ENCODE measurements around the gene PEX11A.
A peak's percentile ranks its signal among the peaks of the same experiment; 100 is the strongest.

Gene PEX11A

DNA sequence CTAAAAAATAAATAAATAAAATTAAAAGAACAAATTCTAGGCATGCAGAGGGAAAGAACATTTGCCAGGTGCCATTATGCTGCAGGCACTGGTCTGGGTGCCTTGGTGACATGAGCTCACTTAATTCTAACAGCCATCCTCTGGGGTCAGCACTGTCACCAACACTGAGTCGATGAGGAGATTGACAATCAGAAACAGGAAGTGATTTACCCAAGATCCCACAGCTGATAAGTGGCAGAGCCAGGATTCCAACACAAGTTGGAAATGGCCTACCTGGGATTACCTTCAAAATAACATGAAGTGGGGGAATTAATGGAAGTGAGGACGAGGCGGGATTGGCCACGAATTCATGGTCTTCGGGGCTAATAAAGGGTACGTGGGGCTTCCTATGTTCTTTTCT is 14.9 kb downstream of the PEX11A start:
- DNase-seq (ENCODE audit: low spot score) = no peak

DNA sequence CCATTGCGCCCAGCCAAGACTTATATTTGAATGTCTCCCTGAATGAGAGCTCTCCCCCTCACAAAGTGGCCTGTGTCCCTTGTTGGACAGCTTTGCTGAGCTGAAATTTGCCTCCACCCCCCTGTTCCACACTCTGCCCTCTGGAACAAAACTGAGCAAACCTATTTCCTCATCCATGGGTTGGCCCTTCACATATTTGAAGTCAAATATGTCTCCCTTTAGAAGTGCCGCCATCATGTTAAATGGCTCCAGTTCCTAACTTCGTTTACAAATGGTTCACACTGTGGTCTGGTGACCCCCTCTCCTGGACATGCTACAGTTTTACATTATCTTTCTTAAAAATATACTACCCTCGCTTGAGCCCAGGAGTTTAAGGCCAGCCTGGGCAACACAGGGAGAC is 16.0 kb downstream of the PEX11A start:
- DNase-seq (ENCODE audit: low spot score) = no peak

DNA sequence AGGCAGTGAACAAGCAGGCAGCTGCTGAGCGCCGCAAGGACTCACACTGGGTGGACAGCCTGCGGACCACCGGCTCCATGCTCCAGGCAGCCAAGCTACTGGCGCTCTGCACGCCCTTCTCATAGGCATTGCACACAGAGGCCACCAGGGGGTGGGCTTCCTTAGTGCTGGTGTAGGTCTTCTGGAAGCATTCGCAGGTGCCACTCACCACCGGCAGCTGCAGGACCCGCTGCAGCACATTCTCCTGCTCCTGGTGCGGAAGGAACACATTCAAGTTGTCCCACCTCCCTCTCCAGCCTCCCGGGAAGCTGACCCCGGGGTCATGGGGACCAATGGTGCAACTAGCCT is 17.4 kb downstream of the PEX11A start:
- no peak for DNase-seq (ENCODE audit: low spot score)

DNA sequence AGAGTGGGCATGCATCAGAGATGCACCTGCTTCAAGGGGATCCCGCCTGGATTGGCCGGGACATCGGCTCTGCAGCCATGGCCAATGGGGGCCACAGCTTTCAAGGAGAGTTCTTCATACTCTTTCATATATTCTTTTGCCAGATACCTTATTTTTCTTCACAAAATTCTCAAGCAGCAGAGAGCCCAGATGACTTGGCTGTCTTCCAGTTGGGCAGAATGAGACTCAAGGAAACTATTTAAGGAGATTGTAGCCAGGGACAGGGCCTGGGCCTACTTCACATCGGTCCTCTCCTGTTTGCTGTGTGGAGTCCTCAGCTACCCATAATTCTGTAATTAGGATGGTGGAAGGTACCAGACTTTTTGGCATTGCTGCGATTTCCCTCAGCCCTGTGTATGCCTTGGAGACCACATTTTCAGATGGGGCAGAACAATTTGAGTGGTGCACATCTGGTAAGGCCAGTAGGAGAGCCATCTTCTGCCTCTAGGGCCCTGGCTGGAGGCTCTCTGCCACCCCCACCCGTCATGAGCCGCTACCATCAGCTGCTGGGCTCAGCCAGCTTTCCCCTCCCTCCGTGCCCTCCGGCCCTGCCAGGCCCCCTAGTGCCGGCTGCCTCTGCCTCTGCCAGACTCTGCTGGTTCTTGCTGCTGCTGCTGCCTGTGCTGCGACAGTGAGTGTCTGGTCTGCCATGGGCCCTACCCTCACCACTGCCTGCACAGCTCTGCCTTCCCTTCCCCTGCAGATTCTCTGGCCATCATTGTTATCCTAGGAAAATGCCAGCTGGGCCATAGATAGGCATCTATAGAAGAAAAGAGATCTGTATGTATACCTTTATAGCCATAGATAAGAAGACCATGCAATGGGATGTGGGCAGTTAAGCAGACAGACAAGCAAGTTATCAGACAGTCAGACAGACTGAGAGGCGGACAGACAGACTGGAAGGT is 18.1 kb downstream of the PEX11A start:
- no peak for DNase-seq (ENCODE audit: low spot score)

DNA sequence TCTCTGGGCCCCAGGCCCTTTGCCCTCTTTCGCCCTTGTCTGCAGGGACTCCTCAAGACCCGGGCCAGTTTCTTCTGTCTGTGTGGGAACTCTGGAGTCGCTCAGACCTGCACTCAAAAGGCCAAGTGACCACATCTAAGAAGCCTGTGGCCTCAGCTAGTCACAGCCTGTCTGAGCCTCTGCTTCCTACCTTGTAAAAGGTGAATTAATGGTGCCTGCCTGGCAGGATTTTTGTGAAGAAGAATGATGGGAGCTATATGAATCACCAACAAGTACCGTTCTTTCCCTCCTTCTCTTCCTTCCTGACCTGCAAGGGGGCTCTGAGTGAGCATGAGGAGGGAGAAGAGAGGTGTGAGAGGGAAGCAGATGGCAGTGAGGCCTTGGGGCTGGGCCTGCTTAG is 18.9 kb downstream of the PEX11A start:
- no peak for DNase-seq (ENCODE audit: low spot score)

DNA sequence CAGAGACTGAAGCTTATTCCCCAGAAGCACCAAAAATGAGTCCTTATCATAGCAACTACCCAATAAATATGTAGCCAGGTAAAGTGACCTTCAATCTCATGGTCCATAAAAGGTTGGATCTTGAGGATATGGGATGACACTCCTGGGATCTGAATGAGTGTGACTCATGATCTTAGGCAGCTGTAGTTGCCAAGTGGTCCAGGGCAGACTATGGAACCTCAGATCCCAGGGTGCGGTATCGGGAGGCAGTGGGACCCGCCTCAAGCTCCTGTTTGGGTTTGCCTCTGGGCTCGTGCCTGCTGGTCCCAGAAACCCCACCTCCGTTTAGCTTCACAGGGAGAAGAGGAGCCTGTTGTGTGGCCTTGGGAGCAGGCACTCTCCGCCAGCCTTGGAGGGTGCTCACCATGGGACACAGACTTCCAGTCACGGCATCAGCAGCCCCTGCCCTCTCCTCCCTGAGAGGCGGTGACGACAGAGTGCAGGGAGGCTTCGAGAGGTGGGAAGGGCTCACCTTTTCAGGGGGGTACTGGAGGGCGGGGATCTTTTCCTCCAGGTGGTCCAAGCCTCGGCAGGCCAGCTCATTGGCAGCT is 19.5 kb downstream of the PEX11A start:
- no peak for DNase-seq (ENCODE audit: low spot score)

DNA sequence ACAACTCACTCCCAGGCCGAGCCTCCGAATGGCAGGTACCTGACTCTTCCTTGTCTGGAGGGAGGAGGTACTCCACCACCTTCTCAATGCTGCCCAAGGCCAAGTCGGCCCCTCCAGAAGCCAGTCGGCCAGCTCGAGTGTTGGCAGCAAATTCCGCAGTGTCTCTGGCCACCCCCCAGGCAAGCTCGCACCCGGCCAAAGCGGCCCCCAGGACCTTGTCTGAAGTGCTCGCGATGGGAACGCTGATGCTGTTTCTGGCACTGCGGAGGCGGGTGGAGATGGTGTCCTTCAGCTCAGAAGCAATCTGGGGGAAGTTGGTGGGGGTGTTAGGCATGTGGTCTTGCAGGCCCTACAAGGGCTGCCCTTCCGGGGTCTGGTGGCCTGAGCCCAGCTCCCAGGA is 20.6 kb downstream of the PEX11A start:
- no peak for DNase-seq (ENCODE audit: low spot score)

DNA sequence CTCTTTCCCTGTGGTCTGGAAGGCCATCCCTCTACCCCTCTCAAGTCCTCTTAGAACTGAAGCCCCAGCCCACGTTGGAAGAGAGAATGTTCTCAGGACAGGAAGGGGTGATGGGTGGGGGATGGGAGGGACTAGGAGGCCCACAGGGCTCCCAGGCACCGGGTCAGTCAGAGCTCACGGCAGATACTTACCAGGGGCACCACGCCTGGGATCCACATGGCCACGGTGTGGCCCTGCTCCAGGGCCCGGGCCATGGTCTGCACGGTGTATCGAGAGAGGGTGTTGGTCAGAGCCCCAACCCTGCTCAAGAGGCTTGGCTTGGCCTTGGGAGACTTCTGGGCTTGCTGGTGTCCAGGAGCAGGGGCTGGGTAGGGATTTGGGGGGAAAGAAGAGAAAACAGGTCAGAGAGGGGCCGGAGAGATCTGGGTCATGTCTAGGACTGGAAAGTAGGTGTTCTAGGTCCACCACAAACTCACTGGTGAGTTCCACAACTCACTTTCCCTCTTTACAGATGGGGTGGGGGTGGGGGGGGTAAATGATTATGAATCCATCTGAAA is 21.2 kb downstream of the PEX11A start:
- no peak for DNase-seq (ENCODE audit: low spot score)

DNA sequence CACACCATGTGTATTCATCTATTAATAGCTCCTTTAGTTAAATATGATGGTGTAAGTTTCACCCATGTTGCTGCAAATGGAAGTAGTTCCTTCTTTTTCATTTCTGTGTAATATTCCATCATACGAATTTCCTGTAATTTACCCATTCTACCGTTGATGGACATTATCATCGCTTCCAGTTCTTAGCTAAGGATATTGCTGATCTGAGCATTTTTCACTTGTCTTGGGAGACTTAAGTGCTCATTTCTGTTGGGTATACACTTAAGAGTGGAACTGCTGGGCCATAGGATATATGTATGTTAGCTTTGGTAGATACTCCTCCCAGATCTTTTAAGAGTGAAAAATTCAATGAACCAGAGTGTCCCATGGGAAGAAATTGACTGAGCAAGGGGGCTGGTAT is 22.4 kb downstream of the PEX11A start:
- DNase-seq (ENCODE audit: low spot score) = no peak

DNA sequence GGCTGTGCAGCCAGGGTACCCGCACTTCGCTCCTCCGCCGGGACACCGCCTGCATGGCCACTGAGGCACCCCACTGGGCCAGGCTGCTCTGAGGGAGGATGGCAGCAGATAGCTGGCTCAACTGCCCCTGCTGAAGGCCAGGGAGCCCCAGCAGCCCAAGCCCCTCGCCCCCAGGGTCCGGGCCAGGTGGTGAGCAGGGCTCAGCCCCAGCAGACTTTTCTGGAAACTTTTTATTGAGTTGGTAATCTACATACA is 22.9 kb downstream of the PEX11A start:
- DNase-seq (ENCODE audit: low spot score) = no peak

DNA sequence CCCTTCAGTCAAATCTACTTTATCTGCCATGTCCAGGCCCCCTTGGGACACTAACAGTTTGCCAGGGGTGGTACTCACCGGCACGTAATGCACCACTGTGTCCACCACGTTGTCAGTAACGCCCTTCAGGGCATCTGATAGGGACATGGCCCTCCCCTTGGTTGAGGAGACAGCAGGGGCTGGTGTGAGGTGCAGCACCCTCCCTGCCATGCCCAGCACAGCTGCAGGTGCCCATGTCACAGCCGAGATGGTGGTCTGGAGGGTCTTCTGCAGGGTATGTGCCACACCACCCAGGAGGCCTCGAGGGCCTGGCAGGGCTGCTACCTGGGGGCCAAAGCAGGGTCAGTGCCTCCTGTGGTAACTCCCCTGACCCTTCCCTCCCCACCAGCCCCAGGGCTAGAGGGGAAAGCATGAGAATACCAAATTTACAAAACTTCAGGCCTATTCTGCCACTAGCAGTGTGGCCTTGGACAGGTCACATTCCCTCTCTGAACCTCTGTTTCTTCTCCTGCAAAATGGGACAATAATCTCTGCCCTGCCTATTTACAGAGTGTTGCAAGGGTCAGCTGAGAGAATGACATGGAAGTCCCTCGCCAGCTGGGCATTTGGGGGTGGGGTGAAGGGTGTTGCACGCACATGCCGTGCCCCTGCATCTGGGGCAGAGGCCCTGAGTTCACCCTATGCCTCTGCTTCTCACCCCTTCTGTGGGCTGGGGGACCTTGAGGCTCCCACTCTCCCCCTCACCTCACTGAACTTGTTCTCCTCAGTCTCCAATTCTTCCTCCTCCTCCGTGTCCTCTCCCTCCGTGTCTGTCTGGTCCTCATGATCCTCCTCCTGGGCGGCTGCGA is 23.5 kb downstream of the PEX11A start:
- no peak for DNase-seq (ENCODE audit: low spot score)

DNA sequence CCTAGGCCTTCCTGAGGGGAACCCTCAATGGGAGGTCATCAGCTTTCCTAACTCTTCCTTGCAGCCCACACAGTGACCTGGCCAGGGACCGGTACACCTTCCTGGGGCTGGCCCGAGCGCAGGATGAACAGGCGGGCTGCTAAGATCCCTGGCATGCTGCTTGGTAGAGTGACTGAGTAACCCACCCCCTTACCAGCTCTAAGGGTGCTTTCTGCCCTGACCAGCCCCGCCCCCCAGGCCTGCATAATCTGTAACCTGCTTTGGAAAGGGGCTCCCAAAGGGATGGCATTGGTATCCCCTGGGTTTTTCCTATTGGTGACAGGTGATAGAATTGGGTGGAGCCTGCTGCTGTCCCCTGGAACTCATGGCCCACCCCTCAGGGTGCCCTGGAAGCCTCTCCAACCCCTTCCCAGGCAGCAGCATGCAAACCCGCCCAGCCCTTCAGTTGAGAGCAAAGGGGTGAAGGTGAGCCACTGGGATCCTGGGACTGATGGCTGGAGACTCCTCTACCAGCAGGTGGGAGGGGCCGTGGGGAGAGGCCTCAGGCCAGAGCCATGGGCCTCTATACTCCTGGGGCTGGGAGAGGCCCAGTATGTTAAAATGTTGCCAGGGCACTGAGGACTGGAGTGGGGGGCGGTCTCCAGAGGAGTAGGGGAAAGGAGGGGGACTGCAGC is 24.2 kb downstream of the PEX11A start:
- no peak for DNase-seq (ENCODE audit: low spot score)

DNA sequence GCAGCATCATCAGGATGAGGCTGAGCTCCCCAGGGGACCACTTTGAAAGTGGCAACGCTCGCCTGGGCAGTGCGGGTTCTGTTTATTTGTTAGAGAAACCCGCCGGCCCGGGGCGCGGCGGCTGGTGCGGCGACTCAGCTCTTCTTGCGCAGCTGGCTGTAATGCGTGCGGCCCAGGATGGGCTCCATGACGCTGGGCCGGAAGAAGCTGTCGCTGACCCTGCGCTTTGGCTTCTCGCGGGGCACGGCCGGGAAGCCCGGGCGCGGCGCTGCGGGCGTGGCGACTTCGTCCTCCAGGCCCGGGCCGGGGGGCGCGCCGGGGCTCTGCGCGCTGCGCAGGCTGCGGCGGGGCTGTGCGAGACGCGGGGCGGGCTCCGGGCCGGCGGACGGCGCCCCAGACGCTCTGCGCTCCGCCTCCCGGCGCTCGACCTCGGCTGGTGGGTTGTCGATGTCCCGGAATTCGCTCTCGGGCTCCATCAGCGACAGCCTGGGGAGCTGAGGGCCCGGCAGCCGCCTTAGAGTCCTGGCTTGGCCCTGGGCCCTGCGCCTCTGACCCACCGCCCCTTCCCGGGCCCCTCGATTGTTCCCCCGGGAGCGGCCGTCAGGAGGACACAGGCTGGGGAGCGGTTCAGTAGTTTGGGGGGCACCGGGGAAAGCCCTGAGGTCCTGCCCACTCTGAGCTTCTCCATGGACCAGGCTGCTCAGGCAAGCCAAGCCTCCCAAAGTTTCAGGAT is 24.9 kb downstream of the PEX11A start:
- peak; percentile 18 for DNase-seq (ENCODE audit: low spot score)

DNA sequence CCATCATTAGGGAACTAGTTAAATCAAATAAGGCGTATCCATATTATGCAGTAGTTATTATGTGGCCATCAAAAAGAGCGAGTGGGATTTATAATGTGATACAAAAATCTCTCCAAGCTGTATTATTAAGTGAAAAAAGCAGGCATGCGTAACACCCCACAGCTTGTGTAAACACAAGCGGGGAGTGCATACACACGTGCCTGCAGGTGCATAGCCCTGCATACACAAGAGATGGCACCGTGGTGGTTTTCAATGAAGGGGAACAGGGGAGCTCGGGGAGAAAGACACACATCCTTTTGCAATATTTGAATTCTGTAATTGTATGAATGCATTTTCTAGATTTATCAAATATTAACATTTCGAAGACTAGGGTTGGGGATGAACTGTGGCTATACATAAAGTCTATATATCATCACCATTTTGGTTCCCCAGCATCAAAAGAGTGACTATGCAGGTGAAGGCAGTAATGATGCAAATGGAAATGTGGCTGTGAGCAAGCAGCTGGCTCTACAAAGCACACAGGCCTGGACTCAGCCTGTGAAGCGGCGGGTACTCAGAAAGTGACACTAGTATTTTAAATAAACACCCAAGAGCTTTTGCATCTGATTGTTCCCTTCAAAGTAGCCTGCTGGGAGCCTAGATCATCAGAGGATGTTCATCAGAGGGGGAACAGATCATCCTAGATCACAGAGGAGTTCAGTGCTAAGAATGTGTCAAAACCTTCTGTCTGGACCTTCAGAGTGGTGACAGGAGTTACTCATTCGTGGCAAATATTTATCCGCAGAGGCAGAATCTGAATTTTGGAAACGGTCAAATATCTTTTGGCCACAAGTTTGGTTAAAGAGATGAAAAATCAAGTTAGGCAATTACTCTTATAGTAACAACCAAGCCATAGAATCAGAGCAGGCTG is 25.9 kb downstream of the PEX11A start:
- DNase-seq (ENCODE audit: low spot score) = no peak

DNA sequence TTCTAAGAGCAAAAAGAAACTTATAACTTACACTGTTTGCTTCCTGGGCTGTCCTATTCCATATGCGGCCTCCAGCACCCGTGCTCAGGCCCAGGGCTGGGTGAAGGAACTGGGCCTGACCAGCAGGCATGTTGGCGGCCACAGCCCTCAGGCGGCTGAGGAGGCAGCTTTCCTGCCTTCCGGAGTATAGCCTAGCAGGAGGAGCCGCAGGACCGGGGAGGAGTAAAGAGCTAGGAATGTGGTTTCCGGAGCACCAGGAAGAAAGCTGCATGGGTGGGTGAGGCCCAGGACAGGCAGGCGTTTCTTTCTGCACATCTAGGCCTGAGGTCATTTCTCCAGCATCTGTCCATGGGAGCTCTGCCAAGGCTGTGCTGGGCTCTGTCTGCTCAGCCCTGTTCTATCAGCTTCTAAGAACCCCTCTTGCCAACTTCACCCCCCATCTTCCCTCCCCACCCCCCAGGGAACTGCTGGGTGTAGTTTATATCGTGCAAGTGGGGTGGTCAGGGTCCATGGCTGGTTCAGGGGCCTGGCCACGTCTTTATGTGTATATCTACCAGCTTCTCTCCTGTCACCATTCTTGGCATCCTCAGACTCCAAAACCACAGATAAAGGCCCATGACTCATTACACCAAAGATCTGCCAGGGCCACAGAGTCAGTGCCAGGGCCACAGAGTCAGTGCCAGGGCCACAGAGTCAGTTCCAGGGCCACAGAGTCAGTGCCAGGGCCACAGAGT is 27.5 kb downstream of the PEX11A start:
- no peak for DNase-seq (ENCODE audit: low spot score)

DNA sequence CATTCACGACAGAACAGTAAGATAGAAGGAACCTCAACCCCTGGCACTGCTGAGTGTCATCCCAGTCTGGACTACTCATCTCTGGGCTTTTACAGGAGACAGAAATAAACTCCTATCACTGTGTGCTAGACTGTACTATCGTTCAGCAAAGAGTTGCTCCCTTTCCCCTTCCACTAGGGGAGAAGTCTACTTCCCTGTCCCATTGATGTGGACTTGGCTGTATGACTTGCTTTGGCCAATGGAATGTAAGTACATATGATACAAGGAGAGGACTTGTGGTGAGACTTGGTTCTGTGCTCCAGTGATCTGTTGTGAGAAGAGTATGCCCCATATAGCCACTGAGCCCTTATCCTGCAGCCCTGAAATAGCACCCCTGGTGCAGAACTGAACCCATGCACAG is 30.0 kb downstream of the PEX11A start:
- no peak for DNase-seq (ENCODE audit: low spot score)

DNA sequence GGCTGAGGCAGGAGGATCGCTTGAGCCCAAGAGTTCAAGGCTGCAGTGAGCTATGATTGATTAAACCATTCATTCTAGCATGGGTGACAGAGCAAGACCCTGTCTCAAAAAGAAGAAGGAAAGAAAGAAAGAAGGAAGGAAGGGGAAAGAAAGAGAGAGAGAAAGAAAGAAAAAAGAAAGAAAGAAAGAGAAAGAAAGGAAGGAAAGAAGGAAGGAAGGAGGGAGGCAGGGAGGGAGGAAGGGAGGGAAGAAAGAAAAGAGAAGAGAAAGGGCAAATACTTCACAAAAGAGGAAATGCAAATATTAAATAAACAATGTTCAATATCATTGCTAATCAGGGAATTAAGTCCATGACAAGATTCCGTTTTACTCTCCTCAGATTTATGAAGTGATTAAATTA is 31.3 kb downstream of the PEX11A start:
- no peak for DNase-seq (ENCODE audit: low spot score)

DNA sequence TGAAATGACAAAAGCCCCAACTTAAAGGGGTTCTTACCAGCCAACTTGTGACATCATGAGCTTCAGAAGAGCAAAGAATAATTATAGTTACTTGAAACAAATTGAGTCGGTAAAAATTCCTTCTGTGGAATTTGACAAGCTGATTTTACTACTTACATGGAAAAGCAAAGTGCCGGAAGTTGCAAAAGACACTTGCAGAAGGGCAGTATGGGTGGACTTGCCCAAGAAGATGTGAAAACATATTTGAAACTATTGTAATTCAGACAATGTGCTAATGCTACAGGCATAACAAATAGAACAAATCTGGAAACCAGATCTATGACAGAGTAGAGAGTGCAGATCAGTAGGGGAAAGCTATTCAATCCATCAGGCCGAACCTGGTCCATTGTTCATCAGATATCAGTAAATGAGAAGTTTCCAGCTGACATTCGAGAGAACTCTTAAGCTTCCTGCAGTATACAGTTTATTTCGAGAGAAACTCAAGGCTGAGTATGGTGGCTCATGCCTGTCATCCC is 32.8 kb downstream of the PEX11A start:
- no peak for DNase-seq (ENCODE audit: low spot score)

DNA sequence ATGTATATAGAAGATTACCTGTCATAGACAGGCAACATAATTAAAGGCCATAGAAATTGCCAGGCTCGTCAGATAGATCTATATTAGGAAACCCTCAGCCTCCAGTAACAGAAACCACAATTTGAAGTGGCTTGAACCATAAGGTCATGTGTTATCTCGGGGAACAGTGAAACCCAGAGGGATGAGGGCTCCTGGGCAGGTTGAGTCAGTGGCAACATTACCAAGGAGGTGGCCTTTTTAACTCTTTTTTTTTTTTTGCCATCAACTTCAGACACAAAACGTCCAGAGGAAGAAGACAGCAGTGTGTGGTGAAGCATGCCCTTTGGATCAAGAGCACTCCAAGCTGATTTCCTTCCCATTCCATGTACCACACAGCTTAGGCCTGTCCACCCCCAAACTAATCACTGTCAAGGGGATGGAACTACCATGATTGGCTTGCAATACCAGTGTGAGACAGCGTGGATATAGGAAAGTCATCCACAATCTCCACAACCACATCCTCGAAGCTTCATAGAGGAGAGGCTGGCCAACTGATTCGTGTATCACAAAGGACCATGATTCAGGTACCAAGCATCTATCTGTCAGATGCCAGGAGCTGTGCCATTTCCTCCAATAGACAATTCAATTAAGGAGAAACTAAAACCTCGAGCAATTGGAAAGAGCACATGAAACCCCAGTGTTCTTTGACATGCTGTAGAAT is 34.3 kb downstream of the PEX11A start:
- no peak for DNase-seq (ENCODE audit: low spot score)
